Prostate gland (tissue), 2 donors: ENCODE measurements around the gene TMTC1.

Experiments used
- CTCF ChIP-seq, 4 experiments: fragments of 200-600 bp in 2 of 4; fragments of 450-650 bp in 2 of 4; sonication (generic) in 2 of 4; IDR thresholded peaks; 1 replicate in 3 of 4; 2 replicates in 1 of 4; pipeline ENCODE4 v1.5.1; 2016 to 2019; ENCODE audit warnings: antibody characterized with exemption in 4 of 4, mild to moderate bottlenecking in 2 of 4, moderate library complexity in 2 of 4
- POLR2A ChIP-seq: fragments of 450-650 bp; IDR thresholded peaks from one replicate; pipeline ENCODE4 v1.6.1; 2016; ENCODE audit warnings: antibody characterized with exemption, mild to moderate bottlenecking

DNA sequence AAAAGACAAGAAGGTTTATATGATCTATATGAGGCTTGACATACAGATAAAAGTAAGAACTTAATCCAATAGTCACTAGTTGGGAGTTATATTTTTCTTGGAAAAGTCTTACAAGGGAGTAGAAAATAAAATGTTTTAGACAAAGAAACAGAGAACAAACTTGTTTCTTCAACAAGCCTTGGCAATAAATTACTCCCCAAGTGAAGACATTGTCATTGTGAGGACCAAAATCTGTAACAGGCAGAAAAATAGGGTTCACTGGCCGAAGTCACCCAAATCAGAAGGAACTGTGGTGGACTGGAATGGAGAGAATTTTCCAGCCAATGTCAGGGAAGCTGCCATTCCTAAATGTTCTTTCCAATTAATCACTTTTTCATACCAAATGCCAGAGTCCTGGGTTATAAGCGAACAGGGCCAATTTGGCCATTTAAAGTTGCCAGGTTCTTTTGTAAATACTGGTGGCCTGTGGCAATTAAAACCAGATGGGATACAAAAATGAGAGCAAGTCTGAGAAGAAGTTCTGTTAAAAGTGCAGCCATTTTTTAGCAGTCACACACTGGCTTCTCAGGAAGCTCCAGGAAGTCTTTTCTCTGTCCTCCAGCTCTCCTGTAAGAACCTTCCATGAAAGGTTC, 168.9 kb downstream of the TMTC1 start:
- no peak for TF ChIP-seq CTCF (IDR thresholded peaks at IDR 0.05)
- TF ChIP-seq POLR2A, result no peak
